HCT116 (cell line): Measurements from ENCODE around the gene DCTN4. TPM values are rescaled to one million over a fixed set of nuclear protein-coding genes. Genes with fewer than 3 reads are reported as not detected.

Experiments
- ATAC-seq: fragments of 200-7000 bp; cut with Tn5 transposase; 2 replicates; pipeline ENCODE4 v1.9.1; 2020; ENCODE audit warnings: mild to moderate bottlenecking, moderate library complexity
- Bru-seq: library from RNA; stranded (reverse); fragments of 400-500 nt; gene quantifications from one replicate; lab custom pipeline; 2021; lab: Mats Ljungman, UMichigan
- BruChase-seq, 2 experiments: library from RNA; stranded (reverse); fragments of 400-500 nt; gene quantifications; one replicate each; lab custom pipeline; 2021; lab: Mats Ljungman, UMichigan
- BruUV-seq: library from RNA; stranded (reverse); fragments of 400-500 nt; replicated peaks from 2 replicates; lab custom pipeline; 2021; lab: Mats Ljungman, UMichigan
- CTCF ChIA-PET: fragments of 300-600 bp; sonication (Branson Sonifier 250); formaldehyde crosslinking; loops from one replicate; lab custom pipeline; 2021; ENCODE audit warnings: antibody characterized with exemption; lab: Charles Lee
- POLR2A ChIA-PET: fragments of 300-600, 350-600 bp; sonication (Branson Sonifier 250); formaldehyde crosslinking; loops from one replicate; lab custom pipeline; 2021; ENCODE audit warnings: antibody characterized with exemption; lab: Charles Lee
- RAD21 ChIA-PET, 2 experiments: fragments of 300-600 bp; sonication (Branson Sonifier 250); formaldehyde crosslinking; loops; one replicate each; lab custom pipeline; 2023; ENCODE audit warnings: low total read pairs in 2 of 2; ENCODE audit not compliant: uncharacterized antibody in 2 of 2, unreplicated experiment in 2 of 2, low non-redundant PET in 1 of 2; lab: Charles Lee
- DNase-seq: peaks from one replicate; pipeline ENCODE4 v3.0.0-alpha.2; 2010; ENCODE audit warnings: low read depth, low spot score
- H2AFZ ChIP-seq: fragments of 200-600 bp; shearing (Covaris generic), sonication (generic); 2 replicates; pipeline ENCODE4 v1.6.1; 2017; ENCODE audit warnings: low read depth, mixed run types, mixed read lengths, antibody characterized with exemption, low read length; ENCODE audit not compliant: poor library complexity, severe bottlenecking
- H3K27ac ChIP-seq: 2 replicates; pipeline ENCODE4 v1.5.1; 2012; ENCODE audit warnings: low read depth, low read length
- H3K27me3 ChIP-seq: fragments of 200-600 bp; sonication (generic); 2 replicates; pipeline ENCODE4 v1.6.1; 2016; ENCODE audit warnings: mixed run types, low read length, mixed read lengths; ENCODE audit not compliant: insufficient read depth
- H3K36me3 ChIP-seq, 2 experiments: fragments of 200-500 bp in 1 of 2; fragments of 200-600 bp in 1 of 2; sonication (Bioruptor generic) in 1 of 2; sonication (generic) in 1 of 2; 2 replicates each; pipeline versions ENCODE4 v1.5.1 to v1.6.1; 2014 to 2016; ENCODE audit warnings: low read length in 2 of 2, inconsistent platforms in 1 of 2, mixed read lengths in 1 of 2, mixed run types in 1 of 2; ENCODE audit not compliant: insufficient read depth in 2 of 2, control insufficient read depth in 1 of 2
- H3K4me1 ChIP-seq, 2 experiments: fragments of 200-600 bp in 1 of 2; sonication (generic) in 1 of 2; 2 replicates each; pipeline versions ENCODE4 v1.5.1 to v1.6.1; 2012 to 2017; ENCODE audit warnings: low read length in 2 of 2, inconsistent platforms in 1 of 2, mild to moderate bottlenecking in 1 of 2, mixed read lengths in 1 of 2, mixed run types in 1 of 2, moderate library complexity in 1 of 2; ENCODE audit not compliant: insufficient read depth in 2 of 2, control insufficient read depth in 1 of 2
- H3K4me2 ChIP-seq: fragments of 200-600 bp; sonication (generic); 2 replicates; pipeline ENCODE4 v1.6.1; 2017; ENCODE audit warnings: mixed run types, low read length, mixed read lengths
- H3K4me3 ChIP-seq, 2 experiments: fragments of 200-600 bp in 1 of 2; sonication (generic) in 1 of 2; replicated peaks in 1 of 2; 2 replicates each; pipeline ENCODE4 v1.5.1; 2011 to 2016; ENCODE audit warnings: low read length in 2 of 2, control low read depth in 1 of 2, low read depth in 1 of 2, mild to moderate bottlenecking in 1 of 2, mixed read lengths in 1 of 2, mixed run types in 1 of 2
- H3K79me2 ChIP-seq: fragments of 200-600 bp; sonication (generic); 2 replicates; pipeline ENCODE4 v1.6.1; 2017; ENCODE audit warnings: mild to moderate bottlenecking, mixed run types, low read length, moderate library complexity, mixed read lengths; ENCODE audit not compliant: insufficient read depth
- H3K9ac ChIP-seq: fragments of 200-600 bp; sonication (generic); 2 replicates; pipeline ENCODE4 v1.6.1; 2016; ENCODE audit warnings: low read length, mixed read lengths
- H3K9me2 ChIP-seq: fragments of 200-600 bp; sonication (generic), shearing (Covaris generic); 2 replicates; pipeline ENCODE4 v1.6.1; 2017; ENCODE audit warnings: mixed run types, mild to moderate bottlenecking, moderate library complexity; ENCODE audit not compliant: insufficient read depth
- H3K9me3 ChIP-seq, 2 experiments: fragments of 200-500 bp in 1 of 2; fragments of 200-600 bp in 1 of 2; sonication (Bioruptor generic) in 1 of 2; sonication (generic) in 1 of 2; 2 replicates each; pipeline ENCODE4 v1.6.1; 2014 to 2017; ENCODE audit warnings: low read length in 2 of 2, mixed read lengths in 2 of 2, inconsistent platforms in 1 of 2, low read depth in 1 of 2, mild to moderate bottlenecking in 1 of 2, mixed run types in 1 of 2, moderate library complexity in 1 of 2; ENCODE audit not compliant: control insufficient read depth in 1 of 2, insufficient read depth in 1 of 2
- H4K20me1 ChIP-seq: fragments of 200-600 bp; sonication (generic), shearing (Covaris generic); 2 replicates; pipeline ENCODE4 v1.6.1; 2017; ENCODE audit warnings: mixed run types, mild to moderate bottlenecking, moderate library complexity; ENCODE audit not compliant: insufficient read depth
- CBX3 ChIP-seq: IDR thresholded peaks from 2 replicates; pipeline ENCODE4 v1.6.1; 2012; ENCODE audit warnings: low read depth
- CEBPB ChIP-seq: IDR thresholded peaks from 2 replicates; pipeline ENCODE4 v1.6.1; 2012; ENCODE audit warnings: low read depth
- EGR1 ChIP-seq: IDR thresholded peaks from 2 replicates; pipeline ENCODE4 v1.6.1; 2012; ENCODE audit warnings: low read depth
- ELF1 ChIP-seq: IDR thresholded peaks from 2 replicates; pipeline ENCODE4 v1.6.1; 2012; ENCODE audit warnings: low read depth, borderline replicate concordance
- EZH2phosphoT487 ChIP-seq: fragments of 200-600 bp; IDR thresholded peaks from 2 replicates; pipeline ENCODE4 v1.6.1; 2018; ENCODE audit warnings: antibody characterized with exemption, borderline replicate concordance
- FOSL1 ChIP-seq: IDR thresholded peaks from 2 replicates; pipeline ENCODE4 v1.6.1; 2012; ENCODE audit warnings: low read depth
- JUND ChIP-seq: IDR thresholded peaks from 2 replicates; pipeline ENCODE4 v1.6.1; 2012
- POLR2A ChIP-seq: IDR thresholded peaks from 2 replicates; pipeline ENCODE4 v1.7.0; 2011; ENCODE audit warnings: borderline replicate concordance; ENCODE audit not compliant: insufficient read depth, insufficient read length; ENCODE audit errors: extremely low read depth
- POLR2AphosphoS5 ChIP-seq: IDR thresholded peaks from 2 replicates; pipeline ENCODE4 v1.6.1; 2011; ENCODE audit warnings: mild to moderate bottlenecking, low read depth, low read length, moderate library complexity
- RAD21 ChIP-seq: IDR thresholded peaks from 2 replicates; pipeline ENCODE4 v1.6.1; 2012; ENCODE audit warnings: low read depth, mild to moderate bottlenecking
- SIN3A ChIP-seq: IDR thresholded peaks from 2 replicates; pipeline ENCODE4 v1.6.1; 2012; ENCODE audit warnings: low read depth
- SRF ChIP-seq: IDR thresholded peaks from 2 replicates; pipeline ENCODE4 v1.6.1; 2012; ENCODE audit warnings: low read depth
- TCF7L2 ChIP-seq: IDR thresholded peaks from 2 replicates; pipeline ENCODE4 v1.7.0; 2011; ENCODE audit warnings: borderline replicate concordance, inconsistent platforms; ENCODE audit not compliant: insufficient read depth, insufficient read length; ENCODE audit errors: extremely low read depth
- YY1 ChIP-seq: IDR thresholded peaks from 2 replicates; pipeline ENCODE4 v1.6.1; 2011; ENCODE audit warnings: low read length, low read depth, moderate library complexity, mild to moderate bottlenecking; ENCODE audit not compliant: insufficient replicate concordance; ENCODE audit errors: extremely low read depth
- ZNF274 ChIP-seq: fragments of 200-500 bp; sonication (Bioruptor generic); IDR thresholded peaks from 2 replicates; pipeline ENCODE4 v1.6.1; 2014; ENCODE audit warnings: mild to moderate bottlenecking, low read depth, low read length, inconsistent platforms
- intact Hi-C: fragments of 100-400 bp; cut with micrococcal nuclease; formaldehyde crosslinking; loops from 2 replicates; pipeline ENCODE4 v1.10.0; 2022
- long read RNA-seq: library from polyadenylated mRNA; unstranded; transcript quantifications from one replicate; pipeline ENCODE4 v2.0.0, GENCODE V29; 2021; ENCODE audit not compliant: unreplicated experiment
- polyA plus RNA-seq: library from polyadenylated mRNA; unstranded; fragments of >200 nt; gene quantifications from 2 replicates; pipeline ENCODE4 v1.2.1, GENCODE V29; 2012; ENCODE audit warnings: missing spikeins
- total RNA-seq: library from RNA; stranded (reverse); gene quantifications from one replicate; pipeline ENCODE4 v1.2.1, GENCODE V29; 2021; ENCODE audit not compliant: unreplicated experiment
- TF ChIP-seq, protein P1 (sequence below): IDR thresholded peaks from 2 replicates; pipeline ENCODE4 v1.6.1; 2011; ENCODE audit warnings: mild to moderate bottlenecking, low read length, moderate library complexity; ENCODE audit not compliant: insufficient replicate concordance; ENCODE audit errors: extremely low read depth
- TF ChIP-seq, protein P2 (sequence below): IDR thresholded peaks from 2 replicates; pipeline ENCODE4 v1.6.1; 2012
- TF ChIP-seq, protein P3 (sequence below), 3 experiments: fragments of 200-600 bp in 1 of 3; sonication (generic) in 1 of 3; IDR thresholded peaks in 2 of 3; conservative IDR thresholded peaks in 1 of 3; 2 replicates each; pipeline ENCODE4 v1.5.1; 2012 to 2017; ENCODE audit warnings: low read depth in 2 of 3, low read length in 2 of 3, antibody characterized with exemption in 1 of 3, borderline replicate concordance in 1 of 3, control low read depth in 1 of 3, mild to moderate bottlenecking in 1 of 3, mixed read lengths in 1 of 3, mixed run types in 1 of 3, moderate library complexity in 1 of 3; ENCODE audit not compliant: insufficient read depth in 1 of 3

DCTN4 gene
- total RNA-seq (78.8 TPM), Bru-seq, nascent RNA (percentile 93 among the genes with signal in this experiment), BruChase-seq, experiment 1, labeled RNA remaining after a 6-hour chase (percentile 95 among the genes with signal in this experiment), BruChase-seq, experiment 2, labeled RNA remaining after a 2-hour chase (percentile 92 among the genes with signal in this experiment)
- 34.0 and 42.6 TPM in 2 replicates for polyA plus RNA-seq
- long read RNA-seq, full-length matches to known transcripts: 82 of 127 reads
- long read RNA-seq, partial matches to known transcripts: 9 of 127 reads
- long read RNA-seq, other reads (novel, unspliced or antisense): 36 of 127 reads

DNA sequence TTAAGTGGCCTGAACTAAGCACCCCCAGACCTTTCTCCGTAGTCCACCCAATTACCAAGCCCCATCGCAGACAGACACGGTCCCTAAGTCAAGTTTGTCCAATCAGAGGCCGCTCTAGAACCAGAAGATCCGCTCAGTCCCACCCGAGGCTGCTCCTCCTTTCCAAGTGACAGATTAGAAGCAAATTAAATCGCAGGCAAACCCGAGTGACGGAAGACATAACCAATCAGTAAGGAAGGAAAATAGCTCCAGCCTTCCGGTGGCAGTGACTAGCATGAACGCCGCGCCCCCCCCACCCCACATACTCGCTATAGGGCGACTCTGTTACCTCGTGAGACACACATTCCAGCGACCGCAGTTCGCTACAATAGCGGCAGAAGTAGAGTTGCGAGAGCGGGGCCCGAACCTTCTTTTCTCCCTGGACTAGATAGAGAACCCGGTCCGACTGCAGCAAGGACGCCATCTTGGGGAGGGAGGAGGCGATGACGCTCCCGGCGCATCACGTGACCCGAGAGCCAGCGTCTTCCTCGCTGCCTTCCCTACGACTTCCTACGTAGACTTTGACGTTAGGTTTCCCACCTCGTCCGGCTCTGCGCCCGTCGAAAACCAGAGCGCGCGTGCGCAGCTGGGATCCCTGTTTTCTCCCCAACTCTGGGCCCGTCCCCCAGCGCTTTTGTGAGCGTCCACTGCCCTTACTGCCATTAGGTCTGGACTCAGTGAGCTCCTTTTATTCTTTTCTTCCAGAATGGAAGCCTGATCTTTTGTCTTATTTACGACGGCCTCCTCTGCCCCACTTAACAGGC lies at the start of gene DCTN4:
TSS of gene DCTN4 (minus strand) at position 487 of the 803 bp plus-strand sequence. CDS start at position 463, 24 bp downstream.
- POLR2A ChIA-PET: interaction anchor here (0.6 to 1.5 kb wide), 9 partner anchors 12 to 33 kb away, joined by 3 to 7 read pairs (median 5); partner anchors contain the start of gene SMIM3
- peaks cover 5 to 22% of the 10 kb centered on the region in 2 experiments for H3K4me1 ChIP-seq
- peaks cover 46% of the 10 kb centered on the region for H3K79me2 ChIP-seq
- no peaks in the 10 kb centered on the region for H3K9me3 ChIP-seq
- ATAC-seq (peak; percentile 94), DNase-seq (peak; percentile 99)
- peak within 1 kb of the TSS; percentile 86 for H3K4me2 ChIP-seq
- peak within 1 kb of the TSS; percentile 76 for H3K27ac ChIP-seq
- CTCF ChIA-PET: interaction anchor here (0.7 kb wide), 1 partner anchor 58 kb away, joined by 4 read pairs; the partner anchor contains the start of gene RBM22
- intact Hi-C loops: loop anchor here (1.0 to 5.0 kb wide), 3 partner anchors 20 to 89 kb away; partner anchors contain the start of genes RBM22 and SMIM3
- peaks cover 19 to 21% of the 10 kb centered on the region in 2 experiments for H3K36me3 ChIP-seq
- H3K4me3 ChIP-seq: peak within 1 kb of the TSS; percentile 94 to 95
- RAD21 ChIA-PET: interaction anchor here in 1 of 2 experiments (0.6 to 1.0 kb wide), 2 partner anchors 25 to 58 kb away, joined by 3 read pairs; partner anchors contain the start of gene RBM22
- H3K9me2 ChIP-seq: no peaks in the 10 kb centered on the region
- no TSS peak for BruUV-seq
- peak within 1 kb of the TSS; percentile 80 for H2AFZ ChIP-seq
- peak within 1 kb of the TSS; percentile 84 for H3K9ac ChIP-seq
- H4K20me1 ChIP-seq: no peaks in the 10 kb centered on the region
- H3K27me3 ChIP-seq: no peaks in the 10 kb centered on the region
- TF ChIP-seq POLR2AphosphoS5 (peak; percentile 89), EZH2phosphoT487 (no peak), FOSL1 (no peak), SIN3A (peak; percentile 51; the same call in 1 of the 2 replicates), ELF1 (peak; percentile 45; the same call in 1 of the 2 replicates), POLR2A (peak; percentile 63), CBX3 (peak; percentile 54; the same call in 1 of the 2 replicates), RAD21 (no peak), CEBPB (no peak), ZNF274 (no peak), YY1 (peak; percentile 95), JUND (no peak), SRF (no peak), TCF7L2 (no peak), EGR1 (no peak)
- TF ChIP-seq, protein P1, sequence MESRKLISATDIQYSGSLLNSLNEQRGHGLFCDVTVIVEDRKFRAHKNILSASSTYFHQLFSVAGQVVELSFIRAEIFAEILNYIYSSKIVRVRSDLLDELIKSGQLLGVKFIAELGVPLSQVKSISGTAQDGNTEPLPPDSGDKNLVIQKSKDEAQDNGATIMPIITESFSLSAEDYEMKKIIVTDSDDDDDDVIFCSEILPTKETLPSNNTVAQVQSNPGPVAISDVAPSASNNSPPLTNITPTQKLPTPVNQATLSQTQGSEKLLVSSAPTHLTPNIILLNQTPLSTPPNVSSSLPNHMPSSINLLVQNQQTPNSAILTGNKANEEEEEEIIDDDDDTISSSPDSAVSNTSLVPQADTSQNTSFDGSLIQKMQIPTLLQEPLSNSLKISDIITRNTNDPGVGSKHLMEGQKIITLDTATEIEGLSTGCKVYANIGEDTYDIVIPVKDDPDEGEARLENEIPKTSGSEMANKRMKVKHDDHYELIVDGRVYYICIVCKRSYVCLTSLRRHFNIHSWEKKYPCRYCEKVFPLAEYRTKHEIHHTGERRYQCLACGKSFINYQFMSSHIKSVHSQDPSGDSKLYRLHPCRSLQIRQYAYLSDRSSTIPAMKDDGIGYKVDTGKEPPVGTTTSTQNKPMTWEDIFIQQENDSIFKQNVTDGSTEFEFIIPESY: no peak
- TF ChIP-seq, protein P2, sequence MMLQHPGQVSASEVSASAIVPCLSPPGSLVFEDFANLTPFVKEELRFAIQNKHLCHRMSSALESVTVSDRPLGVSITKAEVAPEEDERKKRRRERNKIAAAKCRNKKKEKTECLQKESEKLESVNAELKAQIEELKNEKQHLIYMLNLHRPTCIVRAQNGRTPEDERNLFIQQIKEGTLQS: no peak
- TF ChIP-seq, protein P3, sequence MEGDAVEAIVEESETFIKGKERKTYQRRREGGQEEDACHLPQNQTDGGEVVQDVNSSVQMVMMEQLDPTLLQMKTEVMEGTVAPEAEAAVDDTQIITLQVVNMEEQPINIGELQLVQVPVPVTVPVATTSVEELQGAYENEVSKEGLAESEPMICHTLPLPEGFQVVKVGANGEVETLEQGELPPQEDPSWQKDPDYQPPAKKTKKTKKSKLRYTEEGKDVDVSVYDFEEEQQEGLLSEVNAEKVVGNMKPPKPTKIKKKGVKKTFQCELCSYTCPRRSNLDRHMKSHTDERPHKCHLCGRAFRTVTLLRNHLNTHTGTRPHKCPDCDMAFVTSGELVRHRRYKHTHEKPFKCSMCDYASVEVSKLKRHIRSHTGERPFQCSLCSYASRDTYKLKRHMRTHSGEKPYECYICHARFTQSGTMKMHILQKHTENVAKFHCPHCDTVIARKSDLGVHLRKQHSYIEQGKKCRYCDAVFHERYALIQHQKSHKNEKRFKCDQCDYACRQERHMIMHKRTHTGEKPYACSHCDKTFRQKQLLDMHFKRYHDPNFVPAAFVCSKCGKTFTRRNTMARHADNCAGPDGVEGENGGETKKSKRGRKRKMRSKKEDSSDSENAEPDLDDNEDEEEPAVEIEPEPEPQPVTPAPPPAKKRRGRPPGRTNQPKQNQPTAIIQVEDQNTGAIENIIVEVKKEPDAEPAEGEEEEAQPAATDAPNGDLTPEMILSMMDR (IDR thresholded peaks at IDR 0.05 in 2 of 3, conservative IDR thresholded peaks at IDR 0.05 in 1 of 3; ENCODE audit: borderline replicate concordance in 1 of 3, insufficient read depth in 1 of 3, low read depth in 2 of 3, low read length in 2 of 3): no peak
